Left renal cortex interstitium (tissue), 4 donors: ENCODE measurements around the gene ENDOG. TPM values are rescaled to one million over a fixed set of nuclear protein-coding genes. Genes with fewer than 3 reads are reported as not detected.
A peak's percentile ranks its signal among the peaks of the same experiment; 100 is the strongest.
"Not testable (repeated sequence)": the region's sequence is repeated elsewhere in the genome, so short reads cannot be mapped to it uniquely, and the experiment has no call there.

Experiments
- DNase-seq, 4 donors: peaks; one replicate each; pipeline ENCODE4 v3.0.0-alpha.2; 2013; ENCODE audit warnings: low read depth in 4 of 4, low spot score in 2 of 4, missing footprints in 1 of 4
- polyA plus RNA-seq, 4 donors: library from polyadenylated mRNA; unstranded; fragments of 120-200 nt; gene quantifications; one replicate each; pipeline ENCODE4 v1.2.1, GENCODE V29; 2013; ENCODE audit not compliant: insufficient read length in 4 of 4

Gene ENDOG
- polyA plus RNA-seq, 4 donors: 6.8 to 16.4 (median 12.6) TPM

DNA sequence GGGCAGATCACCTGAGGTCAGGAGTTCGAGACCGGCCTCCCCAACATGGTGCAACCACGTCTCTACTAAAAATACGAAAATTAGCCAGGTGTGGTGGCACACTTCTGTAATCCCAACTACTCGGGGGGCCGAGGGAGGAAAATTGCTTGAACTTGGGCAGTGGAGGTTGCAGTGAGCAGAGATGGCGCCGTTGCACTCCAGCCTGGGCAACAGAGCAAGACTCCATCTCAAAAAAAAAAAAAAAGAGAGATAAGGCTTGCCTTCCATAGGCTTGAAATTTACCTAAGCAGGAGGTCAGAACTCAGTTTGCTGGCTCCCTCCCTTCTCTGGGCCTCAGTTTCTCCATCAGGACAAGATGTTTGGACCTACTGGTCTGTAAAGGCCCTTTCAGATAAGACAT is 10.0 kb downstream of the ENDOG start:
- no peak for DNase-seq

DNA sequence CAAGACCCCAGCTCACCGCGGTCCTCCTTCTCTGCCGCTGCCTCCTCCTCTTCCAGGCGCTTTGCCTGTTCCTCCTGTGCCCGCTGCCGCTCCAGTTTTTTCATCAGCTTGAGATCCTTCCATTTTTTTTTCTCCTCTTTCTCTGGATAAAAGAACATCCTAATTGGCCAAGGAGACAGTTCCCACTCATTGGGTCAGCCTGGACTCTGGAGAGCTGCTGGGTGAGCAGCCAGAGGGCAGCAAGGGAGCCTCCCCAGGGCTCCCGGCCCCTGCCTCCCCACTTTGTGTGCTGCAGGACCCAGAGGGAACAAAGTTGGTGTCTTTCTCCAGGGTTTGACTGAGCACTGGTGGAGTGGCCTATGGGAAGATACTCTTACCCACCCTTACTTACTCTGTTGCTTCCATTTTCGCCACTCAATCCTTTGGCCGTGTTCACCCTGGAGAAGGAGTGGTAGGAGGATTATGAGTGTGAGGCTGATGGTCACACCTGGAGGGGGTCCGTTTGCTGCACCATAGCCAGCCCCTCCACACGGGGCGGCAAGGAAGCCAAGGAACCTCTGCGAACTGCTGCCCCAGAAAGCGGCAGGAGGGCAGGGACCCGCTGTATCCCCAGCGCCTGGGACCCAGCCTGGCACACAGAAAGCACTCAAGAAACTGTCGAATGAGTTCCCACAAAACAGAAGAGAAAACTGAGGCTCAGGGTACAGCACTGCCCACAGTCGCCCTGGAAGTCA is 10.6 kb downstream of the ENDOG start:
- no peak for DNase-seq

DNA sequence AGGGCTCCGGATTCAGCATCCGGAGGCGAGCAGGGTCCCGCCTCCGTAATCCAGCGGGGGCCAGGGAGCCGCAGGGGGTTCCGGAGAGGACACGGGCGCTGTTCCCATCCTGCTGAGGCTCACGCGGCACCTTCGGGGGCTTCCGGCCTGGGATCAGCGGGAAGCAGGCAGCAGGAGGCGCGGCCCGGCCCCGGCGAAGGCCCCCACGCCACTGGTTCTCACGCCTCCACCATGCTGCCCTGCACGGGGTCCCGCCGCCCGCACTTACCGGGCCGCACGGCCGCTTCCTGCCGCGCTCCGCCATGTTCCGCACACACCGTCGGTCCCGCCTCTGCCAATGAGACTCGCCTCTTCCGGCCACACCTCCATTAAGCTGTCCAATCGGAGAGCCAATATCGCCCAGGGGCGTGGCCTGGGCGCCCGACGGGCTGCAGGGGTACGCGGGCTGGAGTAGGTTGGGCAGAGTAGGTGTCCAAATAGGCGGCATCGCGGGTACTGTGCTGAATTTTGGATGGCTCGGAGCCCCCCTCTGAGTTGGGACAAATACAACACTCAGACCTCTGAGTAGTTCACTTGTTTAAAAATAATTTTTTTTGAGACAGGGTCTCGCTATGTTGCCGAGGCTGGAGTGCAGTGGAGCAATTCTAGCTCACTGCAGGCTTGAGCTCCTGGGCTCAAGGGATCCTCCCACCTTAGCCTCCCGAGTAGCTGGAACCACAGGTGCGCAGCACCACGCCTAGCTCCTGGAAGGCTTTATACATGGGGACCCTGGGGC is 11.4 kb downstream of the ENDOG start, which contains the start of gene SPOUT1:
SPOUT1 (minus strand) TSS at position 318 of the 775 bp plus-strand sequence; CDS start at position 304, 14 bp downstream.
- DNase-seq: peak; percentile 65 to 94 (median 80)

DNA sequence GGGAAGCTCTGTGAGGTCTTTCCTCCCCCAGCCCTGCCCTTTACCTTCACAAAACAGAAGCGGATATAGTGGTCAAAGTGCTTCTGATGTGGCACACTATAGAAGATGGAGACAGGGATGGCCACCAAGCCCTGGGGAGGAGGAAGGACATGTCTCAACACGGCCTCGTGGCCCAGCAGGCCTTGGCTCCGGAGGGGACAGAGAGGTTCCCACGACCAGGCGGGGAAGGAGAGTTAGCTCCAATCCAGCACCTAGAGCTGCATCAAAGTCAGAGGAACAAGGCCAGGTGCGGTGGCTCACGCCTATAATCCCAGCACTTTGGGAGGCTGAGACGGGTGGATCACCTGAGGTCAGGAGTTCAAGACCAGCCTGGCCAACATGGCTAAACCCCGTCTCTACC is 15.4 kb downstream of the ENDOG start:
- DNase-seq: no peak

DNA sequence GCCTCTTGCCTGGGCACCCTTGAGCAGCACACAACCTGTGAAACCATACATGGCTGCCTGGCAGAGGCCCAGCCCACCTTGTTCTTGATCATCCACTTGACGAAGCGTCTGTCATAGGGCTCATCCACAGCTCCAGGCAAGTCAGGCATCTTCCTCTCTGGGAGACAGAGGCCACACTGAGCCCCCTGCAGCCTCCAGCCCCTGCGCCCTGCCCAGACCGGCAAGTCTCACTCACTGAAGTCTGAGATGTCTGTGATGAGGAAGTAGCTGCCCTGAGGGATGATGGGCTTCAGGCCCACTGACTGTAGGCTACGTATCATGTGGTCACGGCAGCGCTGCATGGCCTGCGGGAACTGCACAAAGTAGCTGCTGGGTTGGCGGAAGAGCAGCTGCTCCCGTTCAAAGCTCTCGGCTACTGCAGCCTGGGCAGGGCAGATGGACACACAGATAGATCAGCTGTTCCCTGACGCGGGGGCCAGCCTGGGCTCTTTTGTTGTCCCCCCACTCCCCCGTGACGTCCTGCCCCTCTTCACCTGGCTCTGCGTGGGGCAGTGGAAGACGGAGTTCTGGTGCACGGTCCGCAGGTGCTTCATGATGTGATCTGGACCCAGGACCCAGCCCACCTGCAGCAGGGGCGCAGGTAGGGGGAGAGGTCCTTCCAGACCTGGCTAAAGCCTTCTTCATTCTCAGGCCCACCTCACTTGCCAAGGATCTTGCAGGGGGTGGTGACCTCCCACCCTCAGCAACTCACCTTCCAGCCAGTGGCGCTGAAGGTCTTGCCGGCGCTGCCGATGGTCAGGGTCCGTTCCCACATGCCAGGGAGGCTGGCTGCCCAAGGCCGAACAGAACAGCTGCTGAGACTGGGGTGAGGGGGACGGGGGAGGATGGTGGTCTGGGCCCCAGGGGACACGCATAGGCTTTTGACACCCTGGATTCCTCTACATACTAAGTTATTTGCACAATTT is 17.2 kb downstream of the ENDOG start:
- no peak for DNase-seq

DNA sequence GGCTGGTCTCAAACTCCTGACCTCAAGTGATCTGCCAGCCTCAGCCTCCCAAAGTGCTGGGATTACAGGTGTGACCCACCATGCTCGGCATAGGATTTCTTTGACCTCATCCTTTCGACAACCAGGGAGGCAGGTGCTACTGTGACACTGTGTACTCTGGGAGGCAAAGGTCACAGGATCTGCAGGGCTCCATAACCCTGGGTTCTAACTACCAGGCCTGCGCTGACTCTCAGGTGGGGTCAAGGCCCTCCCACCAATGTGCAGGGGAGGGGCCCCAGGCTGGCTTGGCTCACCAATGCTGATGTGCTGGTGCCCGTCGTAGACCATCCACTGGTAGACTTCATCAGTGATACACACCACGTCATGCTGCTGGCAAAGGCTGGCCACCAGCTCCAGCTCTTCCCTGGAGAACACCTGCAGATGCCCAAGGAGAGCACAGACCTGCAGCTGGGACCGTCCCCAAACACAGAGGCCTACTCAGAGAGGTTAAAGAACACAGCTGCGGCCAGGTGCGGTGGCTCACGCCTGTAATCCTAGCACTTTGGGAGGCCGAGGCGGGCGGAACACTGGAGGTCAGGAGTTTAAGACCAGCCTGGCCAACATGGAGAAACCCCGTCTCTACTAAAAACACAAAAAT is 18.3 kb downstream of the ENDOG start:
- no peak for DNase-seq

DNA sequence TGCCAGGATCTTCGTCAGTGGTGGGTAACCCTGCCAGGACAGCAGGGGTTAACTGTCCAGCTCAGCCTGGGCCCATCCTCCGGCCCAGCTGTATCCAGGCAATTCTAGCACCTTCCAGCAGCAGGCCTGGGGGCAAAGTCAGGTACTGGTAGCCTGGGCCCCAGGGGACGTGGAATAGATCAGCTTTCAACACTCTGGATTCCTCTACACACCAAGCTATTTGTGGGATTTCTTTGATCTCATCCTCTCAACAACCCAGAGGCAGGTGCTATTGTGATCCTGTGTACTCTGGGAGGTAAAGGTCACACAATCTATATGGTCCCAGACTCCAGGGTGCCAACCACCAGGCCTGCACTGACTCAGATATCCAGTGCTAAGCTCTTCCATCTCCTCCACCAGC is 20.0 kb downstream of the ENDOG start:
- DNase-seq: no peak

DNA sequence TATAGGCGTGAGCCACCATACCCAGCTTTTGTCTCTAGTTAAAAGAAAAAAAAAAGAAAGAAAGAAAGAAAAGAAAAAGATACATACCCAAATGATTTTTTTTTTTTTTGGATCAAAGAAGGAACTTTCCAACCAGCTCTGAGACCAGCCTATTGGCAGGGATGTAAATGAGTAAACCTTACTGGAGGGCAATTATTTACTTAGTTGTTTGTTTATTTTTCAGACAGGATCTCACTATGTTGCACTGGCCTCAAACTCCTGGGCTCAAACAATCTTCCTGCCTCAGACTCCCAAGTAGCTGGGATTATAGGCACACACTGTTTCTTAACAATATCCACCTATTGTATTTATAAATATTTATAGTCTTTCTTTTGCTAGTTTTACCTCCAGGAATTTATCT is 22.2 kb downstream of the ENDOG start:
- no peak for DNase-seq

DNA sequence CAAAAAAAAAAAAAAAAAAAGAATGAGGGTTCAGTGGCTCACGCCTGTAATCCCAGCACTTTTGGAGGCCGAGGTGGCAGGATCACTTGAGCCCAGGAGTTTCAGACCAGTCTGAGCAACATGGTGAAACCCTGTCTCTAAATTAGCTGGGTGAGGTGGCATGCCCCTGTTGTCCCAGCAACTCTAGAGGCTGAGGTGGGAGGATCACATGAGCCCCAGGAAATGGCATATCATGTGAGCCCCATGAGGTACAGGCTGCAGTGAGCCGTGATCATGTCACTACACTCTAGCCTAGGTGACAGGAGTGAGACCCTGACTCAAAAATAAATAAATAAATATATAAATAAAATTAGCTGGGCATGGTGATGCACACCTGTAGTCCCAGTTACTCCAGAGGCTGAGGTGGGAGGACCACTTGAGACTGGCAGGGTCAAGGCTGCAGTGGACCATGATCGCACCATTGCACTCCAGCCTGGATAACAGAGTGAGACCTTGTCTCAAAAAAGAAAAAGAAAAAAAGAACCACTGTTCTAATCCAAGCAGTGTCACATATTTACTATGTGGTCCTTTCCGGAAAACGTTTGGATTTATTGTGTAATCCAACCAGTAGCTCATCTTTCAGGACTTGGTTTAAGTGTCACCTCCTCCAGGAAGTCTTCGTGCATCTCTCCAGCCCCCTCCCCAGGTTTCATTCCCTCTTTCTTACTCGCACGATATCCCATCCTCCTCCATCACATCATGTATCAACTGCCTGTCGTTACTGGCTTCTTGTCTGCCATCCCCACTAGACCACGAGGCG is 23.6 kb downstream of the ENDOG start:
- no peak for DNase-seq

DNA sequence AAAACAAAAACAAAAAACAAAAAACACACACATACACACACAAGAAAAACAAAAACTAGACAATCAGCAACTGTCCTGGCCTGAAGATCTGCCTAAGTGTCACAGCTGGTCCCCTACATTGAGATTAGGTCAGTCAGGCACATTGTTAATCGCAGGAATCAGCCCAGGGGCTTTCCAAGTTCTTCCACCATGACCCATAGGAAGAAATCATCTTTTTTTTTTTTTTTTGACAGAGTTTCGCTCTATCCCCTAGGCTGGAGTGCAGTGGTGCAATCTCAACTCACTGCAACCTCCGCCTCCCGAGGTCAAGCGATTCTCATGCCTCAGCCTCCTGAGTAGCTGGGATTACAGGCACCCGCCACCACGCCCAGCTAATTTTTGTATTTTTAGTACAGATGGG is 24.9 kb downstream of the ENDOG start:
- DNase-seq: not testable (repeated sequence)

DNA sequence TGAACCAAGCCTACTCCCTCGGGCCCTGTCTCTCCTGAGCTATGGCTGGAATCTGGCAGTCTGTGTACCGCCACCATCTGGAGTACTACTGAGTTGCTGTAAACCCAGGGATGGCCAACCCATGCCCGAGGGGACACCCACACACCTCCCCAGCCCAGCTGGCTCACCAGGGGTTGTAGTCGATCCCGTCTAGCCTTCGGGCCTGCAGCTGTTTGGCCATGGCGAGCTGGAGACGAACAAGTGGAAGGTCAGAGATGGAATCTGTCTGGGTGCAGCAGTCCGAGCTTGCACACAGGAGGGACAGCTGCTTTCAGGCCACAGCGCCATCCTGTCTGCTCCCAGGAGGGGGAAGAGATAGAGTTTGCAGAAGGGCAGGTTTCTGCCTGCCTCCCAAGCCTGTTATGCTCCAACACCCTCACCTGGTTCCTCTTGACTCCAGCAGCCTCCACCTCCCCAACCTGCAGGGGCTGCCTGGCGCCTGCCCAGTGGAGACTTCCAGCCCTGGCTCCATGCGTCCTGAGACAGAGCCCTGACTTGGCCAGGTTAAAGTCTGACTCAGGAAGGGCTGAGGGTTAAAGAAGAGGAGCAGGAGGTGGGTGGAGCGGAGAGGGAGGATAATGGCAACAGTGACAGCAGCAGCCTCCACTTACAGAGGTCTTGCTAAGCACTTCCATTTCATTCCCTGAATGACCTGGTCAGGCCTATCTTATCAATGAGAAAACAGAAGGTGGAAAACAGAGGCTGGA is 27.1 kb downstream of the ENDOG start:
- DNase-seq: no peak

DNA sequence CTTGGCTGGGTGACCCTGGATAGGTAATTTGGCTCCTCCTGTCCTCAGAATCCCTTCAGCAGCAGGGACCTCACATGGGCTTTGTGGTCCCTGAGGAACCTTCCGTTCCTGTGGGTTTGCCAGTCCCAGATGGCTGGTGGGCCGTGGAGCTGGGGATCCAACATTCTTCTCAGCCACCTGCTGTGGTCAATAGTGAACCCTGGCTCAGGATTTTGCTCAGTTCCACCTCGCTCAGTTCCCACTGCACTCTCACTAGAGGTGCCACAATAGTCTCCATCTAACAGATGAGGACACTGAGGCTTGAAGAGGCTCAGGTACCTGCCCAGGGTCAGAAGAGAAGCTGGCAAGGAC is 28.4 kb downstream of the ENDOG start:
- DNase-seq: no peak

DNA sequence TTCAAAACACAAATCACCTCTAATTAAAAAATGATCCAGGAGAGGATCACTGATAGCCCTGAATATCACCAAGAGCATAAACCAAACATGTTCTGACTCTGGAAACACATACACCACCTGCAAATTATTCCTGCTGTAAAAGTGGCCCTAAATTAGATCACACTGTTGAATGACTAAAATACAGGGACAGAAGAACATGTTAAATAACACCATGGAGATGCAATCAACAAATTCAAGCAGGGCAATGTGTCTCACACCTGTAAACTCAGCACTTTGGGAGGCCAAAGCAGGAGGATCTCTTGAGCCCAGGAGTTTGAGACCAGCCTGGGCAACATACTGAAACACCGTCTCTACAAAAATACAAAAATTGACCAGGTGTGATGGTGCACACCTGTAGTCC is 29.5 kb downstream of the ENDOG start:
- no peak for DNase-seq

DNA sequence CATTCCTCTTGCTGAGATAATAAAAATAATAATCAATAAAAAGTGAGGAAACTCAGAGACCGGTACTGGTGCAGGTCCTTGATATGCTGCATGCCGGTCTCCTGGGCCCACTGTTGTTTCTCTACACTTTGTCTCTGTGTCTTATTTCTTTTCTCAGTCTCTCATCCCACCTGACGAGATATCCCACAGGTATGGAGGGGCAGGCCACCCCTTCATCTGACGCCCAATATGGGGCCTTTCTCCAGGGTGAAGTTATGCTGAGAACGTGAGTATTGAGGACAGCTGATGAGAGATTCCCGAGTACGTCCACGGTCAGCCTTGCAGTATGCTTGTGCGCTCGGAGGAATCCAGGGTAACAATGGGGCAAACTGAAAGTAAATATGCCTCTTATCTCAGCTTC is 32.7 kb downstream of the ENDOG start:
- DNase-seq: not testable (repeated sequence)

DNA sequence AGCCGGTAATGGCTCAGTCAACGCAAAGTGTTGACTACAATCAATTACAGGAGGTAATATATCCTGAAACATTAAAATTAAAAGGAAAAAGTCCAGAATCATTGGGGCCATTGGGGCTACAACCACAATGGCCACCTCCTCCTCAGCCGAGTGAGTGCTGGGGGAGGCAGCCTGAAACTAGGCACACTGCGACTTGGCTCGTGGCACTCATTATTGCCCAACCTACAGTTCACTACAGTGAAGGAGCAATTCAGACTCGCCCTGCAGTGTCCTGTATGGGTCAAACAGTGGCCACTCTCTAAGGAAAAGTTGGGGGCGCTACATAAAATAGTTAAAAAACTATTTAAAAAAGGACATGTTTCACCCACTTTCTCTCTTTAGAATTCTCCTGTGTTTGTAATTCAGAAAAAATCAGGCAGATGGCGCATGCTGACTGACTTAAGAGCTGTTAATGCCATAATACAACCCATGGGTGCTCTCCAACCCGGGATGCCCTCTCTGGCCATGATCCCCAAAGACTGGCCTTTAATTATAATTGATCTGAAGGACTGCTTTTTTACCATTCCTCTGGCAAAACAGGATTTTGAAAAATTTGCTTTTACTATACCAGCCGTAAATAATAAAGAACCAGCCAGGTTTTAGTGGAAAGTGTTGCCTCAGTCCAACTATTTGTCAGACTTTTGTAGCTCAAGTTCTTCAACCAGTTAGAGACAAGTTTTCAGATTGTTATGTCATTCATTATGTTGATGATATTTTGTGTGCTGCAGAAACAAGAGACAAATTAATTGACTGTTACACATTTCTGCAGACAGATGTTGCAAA is 33.7 kb downstream of the ENDOG start:
- DNase-seq: not testable (repeated sequence)

DNA sequence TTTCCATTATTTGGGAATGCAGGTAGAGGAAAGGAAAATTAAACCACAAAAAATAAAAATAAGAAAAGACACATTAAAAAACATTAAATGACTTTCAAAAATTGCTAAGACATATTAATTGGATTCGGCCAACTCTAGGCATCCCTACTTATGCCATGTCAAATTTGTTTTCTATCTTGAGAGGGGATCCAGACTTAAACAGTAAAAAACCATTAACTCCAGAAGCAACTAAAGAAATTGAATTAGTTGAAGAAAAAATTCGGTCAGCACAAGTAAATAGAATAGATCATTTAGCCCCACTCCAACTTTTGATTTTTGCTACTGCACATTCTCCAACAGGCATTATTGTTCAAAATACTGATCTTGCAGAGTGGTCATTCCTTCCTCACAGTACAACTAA is 34.3 kb downstream of the ENDOG start:
- DNase-seq: not testable (repeated sequence)

DNA sequence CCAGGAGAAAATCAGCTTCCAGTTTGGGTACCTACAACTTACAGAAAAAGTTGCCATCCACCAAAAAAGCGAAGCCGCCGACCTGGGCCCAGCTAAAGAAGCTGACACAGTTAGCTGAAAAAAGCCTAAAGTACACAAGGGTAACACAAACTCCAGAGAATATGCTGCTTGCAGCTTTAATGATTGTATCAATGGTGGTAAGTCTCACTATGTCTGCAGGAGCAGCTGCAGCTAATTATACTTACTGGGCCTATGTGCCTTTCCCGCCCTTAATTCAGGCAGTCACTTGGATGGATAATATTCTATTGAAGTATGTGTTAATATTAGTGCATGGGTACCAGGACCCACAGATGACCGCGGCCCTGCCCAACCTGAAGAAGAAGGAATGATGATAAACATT is 36.2 kb downstream of the ENDOG start:
- DNase-seq: not testable (repeated sequence)

DNA sequence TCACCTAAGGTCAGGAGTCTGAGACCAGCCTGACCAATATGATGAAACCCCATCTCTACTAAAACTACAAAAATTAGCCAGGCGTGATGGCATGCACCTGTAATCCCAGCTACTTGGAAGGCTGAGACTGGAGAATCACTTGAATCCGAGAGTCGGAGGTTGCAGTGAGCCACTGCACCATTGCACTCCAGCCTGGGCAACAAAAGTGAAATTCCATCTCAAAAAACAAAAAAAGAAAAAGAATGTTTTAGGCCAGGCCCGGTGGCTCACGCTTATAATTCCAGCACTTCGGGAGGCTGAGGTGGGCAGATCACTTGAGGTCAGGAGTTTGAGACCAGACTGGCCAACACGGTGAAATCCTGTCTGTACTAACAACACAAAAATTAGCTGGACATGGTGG is 40.2 kb downstream of the ENDOG start:
- not testable (repeated sequence) for DNase-seq
